K562 (cell line): ENCODE measurements around the gene RABGAP1L. TPM values are rescaled to one million over a fixed set of nuclear protein-coding genes. Genes with fewer than 3 reads are reported as not detected.

Source experiments
- BCL6 ChIP-seq: fragments of 250-450 bp; sonication (Bioruptor Pico); IDR thresholded peaks from 2 replicates; pipeline ENCODE4 v1.4.0; 2020
- HMGN3 ChIP-seq: IDR thresholded peaks from 2 replicates; pipeline ENCODE4 v1.6.1; 2011; ENCODE audit warnings: borderline replicate concordance, low read depth, mild to moderate bottlenecking, mixed read lengths, low read length; ENCODE audit not compliant: insufficient read length; ENCODE audit errors: extremely low read depth
- RNF2 ChIP-seq: sonication (generic); IDR thresholded peaks from 2 replicates; pipeline ENCODE4 v1.6.1; 2016
- ZNF165 ChIP-seq: fragments of 250-450 bp; sonication (Bioruptor Pico); IDR thresholded peaks from 2 replicates; pipeline ENCODE4 v1.4.0; 2020; ENCODE audit warnings: borderline replicate concordance
- polyA plus RNA-seq, 8 experiments: library from polyadenylated mRNA; depleted of rRNA in 4 of 8; stranded (reverse) in 5 of 8; unstranded in 3 of 8; fragments of >200 nt; fragmentation: Nextera tagmentation in 2 of 8; fragmentation: Illumina TruSeq in 1 of 8; extraction: Ambion mirVana in 2 of 8; extraction: Trizol in 1 of 8; gene quantifications; 2 replicates each; pipeline versions ENCODE4 v1.2.1 to v1.2.3, GENCODE V29; 2011 to 2014; ENCODE audit warnings: inconsistent platforms in 1 of 8, missing spikeins in 1 of 8
- total RNA-seq, 7 experiments: library from RNA; depleted of rRNA in 6 of 7; stranded (reverse); fragments of >200 nt in 6 of 7; fragmentation: Illumina TruSeq in 2 of 7; extraction: Trizol in 2 of 7; gene quantifications; 2 replicates each; pipeline versions ENCODE4 v1.2.1 to v1.2.3, GENCODE V29; 2011 to 2021; ENCODE audit warnings: low replicate concordance in 1 of 7
- TF ChIP-seq, protein P1 (sequence below): fragments of 450-650 bp; IDR thresholded peaks from 2 replicates; pipeline ENCODE4 v1.6.1; 2016; ENCODE audit warnings: mild to moderate bottlenecking, moderate library complexity
- TF ChIP-seq, protein P2 (sequence below): fragments of 250-450 bp; sonication (Bioruptor Pico); IDR thresholded peaks from 2 replicates; pipeline ENCODE4 v1.5.0; 2020; ENCODE audit warnings: mild to moderate bottlenecking, borderline replicate concordance
- TF ChIP-seq, protein P3 (sequence below): sonication (generic); formaldehyde crosslinking; IDR thresholded peaks from 2 replicates; pipeline ENCODE4 v1.8.0; 2022; ENCODE audit warnings: mild to moderate bottlenecking, low read depth, missing genetic modification reagents

The RABGAP1L gene
- total and polyA plus RNA-seq, 9 of the 15 experiments (the other 6 are each of a cell fraction or from before 2014, with no cell fraction given), result 16.5 to 44.9 (median 26.7) TPM

DNA sequence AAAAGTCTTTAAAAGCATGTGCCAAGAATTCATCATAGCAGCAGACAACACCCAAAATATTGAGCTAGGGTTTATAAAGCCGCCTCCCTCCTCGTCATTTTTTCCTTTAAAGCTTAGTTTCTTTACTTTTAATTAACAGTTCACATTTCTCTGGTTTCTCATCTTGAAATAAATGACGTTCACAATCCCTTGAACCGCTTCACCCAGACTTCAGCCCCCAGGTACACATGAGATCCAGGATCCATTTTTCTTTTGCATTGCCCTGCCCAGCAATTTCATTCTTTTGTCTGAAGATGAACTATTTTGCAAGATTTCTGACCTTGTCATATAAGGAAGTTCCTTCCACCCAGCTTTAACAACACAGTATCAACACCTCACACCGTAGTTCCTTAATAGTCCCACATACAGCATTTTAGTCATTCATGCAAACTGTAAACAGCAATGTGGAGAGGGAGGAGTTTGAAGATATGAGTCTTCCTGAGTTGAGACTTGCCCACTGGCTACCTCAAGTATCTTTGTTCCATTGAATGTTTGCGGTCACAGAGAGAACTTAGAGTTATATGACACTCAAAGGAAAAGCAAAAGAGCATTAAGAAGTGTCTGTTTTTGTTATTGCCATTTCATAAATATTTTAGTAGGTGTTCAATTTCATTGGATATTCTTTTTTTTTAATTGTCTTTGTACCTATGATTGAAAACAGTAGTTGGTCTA lies 805.1 kb downstream of the RABGAP1L start (continued):
- TF ChIP-seq, protein P1, sequence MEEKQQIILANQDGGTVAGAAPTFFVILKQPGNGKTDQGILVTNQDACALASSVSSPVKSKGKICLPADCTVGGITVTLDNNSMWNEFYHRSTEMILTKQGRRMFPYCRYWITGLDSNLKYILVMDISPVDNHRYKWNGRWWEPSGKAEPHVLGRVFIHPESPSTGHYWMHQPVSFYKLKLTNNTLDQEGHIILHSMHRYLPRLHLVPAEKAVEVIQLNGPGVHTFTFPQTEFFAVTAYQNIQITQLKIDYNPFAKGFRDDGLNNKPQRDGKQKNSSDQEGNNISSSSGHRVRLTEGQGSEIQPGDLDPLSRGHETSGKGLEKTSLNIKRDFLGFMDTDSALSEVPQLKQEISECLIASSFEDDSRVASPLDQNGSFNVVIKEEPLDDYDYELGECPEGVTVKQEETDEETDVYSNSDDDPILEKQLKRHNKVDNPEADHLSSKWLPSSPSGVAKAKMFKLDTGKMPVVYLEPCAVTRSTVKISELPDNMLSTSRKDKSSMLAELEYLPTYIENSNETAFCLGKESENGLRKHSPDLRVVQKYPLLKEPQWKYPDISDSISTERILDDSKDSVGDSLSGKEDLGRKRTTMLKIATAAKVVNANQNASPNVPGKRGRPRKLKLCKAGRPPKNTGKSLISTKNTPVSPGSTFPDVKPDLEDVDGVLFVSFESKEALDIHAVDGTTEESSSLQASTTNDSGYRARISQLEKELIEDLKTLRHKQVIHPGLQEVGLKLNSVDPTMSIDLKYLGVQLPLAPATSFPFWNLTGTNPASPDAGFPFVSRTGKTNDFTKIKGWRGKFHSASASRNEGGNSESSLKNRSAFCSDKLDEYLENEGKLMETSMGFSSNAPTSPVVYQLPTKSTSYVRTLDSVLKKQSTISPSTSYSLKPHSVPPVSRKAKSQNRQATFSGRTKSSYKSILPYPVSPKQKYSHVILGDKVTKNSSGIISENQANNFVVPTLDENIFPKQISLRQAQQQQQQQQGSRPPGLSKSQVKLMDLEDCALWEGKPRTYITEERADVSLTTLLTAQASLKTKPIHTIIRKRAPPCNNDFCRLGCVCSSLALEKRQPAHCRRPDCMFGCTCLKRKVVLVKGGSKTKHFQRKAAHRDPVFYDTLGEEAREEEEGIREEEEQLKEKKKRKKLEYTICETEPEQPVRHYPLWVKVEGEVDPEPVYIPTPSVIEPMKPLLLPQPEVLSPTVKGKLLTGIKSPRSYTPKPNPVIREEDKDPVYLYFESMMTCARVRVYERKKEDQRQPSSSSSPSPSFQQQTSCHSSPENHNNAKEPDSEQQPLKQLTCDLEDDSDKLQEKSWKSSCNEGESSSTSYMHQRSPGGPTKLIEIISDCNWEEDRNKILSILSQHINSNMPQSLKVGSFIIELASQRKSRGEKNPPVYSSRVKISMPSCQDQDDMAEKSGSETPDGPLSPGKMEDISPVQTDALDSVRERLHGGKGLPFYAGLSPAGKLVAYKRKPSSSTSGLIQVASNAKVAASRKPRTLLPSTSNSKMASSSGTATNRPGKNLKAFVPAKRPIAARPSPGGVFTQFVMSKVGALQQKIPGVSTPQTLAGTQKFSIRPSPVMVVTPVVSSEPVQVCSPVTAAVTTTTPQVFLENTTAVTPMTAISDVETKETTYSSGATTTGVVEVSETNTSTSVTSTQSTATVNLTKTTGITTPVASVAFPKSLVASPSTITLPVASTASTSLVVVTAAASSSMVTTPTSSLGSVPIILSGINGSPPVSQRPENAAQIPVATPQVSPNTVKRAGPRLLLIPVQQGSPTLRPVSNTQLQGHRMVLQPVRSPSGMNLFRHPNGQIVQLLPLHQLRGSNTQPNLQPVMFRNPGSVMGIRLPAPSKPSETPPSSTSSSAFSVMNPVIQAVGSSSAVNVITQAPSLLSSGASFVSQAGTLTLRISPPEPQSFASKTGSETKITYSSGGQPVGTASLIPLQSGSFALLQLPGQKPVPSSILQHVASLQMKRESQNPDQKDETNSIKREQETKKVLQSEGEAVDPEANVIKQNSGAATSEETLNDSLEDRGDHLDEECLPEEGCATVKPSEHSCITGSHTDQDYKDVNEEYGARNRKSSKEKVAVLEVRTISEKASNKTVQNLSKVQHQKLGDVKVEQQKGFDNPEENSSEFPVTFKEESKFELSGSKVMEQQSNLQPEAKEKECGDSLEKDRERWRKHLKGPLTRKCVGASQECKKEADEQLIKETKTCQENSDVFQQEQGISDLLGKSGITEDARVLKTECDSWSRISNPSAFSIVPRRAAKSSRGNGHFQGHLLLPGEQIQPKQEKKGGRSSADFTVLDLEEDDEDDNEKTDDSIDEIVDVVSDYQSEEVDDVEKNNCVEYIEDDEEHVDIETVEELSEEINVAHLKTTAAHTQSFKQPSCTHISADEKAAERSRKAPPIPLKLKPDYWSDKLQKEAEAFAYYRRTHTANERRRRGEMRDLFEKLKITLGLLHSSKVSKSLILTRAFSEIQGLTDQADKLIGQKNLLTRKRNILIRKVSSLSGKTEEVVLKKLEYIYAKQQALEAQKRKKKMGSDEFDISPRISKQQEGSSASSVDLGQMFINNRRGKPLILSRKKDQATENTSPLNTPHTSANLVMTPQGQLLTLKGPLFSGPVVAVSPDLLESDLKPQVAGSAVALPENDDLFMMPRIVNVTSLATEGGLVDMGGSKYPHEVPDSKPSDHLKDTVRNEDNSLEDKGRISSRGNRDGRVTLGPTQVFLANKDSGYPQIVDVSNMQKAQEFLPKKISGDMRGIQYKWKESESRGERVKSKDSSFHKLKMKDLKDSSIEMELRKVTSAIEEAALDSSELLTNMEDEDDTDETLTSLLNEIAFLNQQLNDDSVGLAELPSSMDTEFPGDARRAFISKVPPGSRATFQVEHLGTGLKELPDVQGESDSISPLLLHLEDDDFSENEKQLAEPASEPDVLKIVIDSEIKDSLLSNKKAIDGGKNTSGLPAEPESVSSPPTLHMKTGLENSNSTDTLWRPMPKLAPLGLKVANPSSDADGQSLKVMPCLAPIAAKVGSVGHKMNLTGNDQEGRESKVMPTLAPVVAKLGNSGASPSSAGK, result no peak
- TF ChIP-seq, protein P2, sequence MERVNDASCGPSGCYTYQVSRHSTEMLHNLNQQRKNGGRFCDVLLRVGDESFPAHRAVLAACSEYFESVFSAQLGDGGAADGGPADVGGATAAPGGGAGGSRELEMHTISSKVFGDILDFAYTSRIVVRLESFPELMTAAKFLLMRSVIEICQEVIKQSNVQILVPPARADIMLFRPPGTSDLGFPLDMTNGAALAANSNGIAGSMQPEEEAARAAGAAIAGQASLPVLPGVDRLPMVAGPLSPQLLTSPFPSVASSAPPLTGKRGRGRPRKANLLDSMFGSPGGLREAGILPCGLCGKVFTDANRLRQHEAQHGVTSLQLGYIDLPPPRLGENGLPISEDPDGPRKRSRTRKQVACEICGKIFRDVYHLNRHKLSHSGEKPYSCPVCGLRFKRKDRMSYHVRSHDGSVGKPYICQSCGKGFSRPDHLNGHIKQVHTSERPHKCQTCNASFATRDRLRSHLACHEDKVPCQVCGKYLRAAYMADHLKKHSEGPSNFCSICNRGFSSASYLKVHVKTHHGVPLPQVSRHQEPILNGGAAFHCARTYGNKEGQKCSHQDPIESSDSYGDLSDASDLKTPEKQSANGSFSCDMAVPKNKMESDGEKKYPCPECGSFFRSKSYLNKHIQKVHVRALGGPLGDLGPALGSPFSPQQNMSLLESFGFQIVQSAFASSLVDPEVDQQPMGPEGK, result no peak
- TF ChIP-seq RNF2 (peak; percentile 72; the same call in 1 of the 2 replicates), ZNF165 (no peak), BCL6 (no peak), HMGN3 (no peak)
- TF ChIP-seq, protein P3, sequence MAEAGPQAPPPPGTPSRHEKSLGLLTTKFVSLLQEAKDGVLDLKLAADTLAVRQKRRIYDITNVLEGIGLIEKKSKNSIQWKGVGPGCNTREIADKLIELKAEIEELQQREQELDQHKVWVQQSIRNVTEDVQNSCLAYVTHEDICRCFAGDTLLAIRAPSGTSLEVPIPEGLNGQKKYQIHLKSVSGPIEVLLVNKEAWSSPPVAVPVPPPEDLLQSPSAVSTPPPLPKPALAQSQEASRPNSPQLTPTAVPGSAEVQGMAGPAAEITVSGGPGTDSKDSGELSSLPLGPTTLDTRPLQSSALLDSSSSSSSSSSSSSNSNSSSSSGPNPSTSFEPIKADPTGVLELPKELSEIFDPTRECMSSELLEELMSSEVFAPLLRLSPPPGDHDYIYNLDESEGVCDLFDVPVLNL, result no peak
